GM12864 (cell line): ENCODE results near the gene IL6R.

ENCODE experiments used
- DNase-seq: peaks from one replicate; pipeline ENCODE4 v3.0.0-alpha.2; 2011; ENCODE audit warnings: low read depth
- H3K4me3 ChIP-seq: 2 replicates; pipeline ENCODE4 v1.5.1; 2011; ENCODE audit warnings: mild to moderate bottlenecking, low read depth, low read length, control low read depth
- CTCF ChIP-seq: IDR thresholded peaks from 2 replicates; pipeline ENCODE4 v1.5.1; 2011; ENCODE audit warnings: low read depth, mild to moderate bottlenecking, moderate library complexity, low read length, control low read depth, inconsistent platforms; ENCODE audit errors: missing control alignments

Gene IL6R

GRCh38 chr1:154467434-154468102 is 62.4 kb downstream of the IL6R start:
- no peak for TF ChIP-seq CTCF
- H3K4me3 ChIP-seq, result no peak overlapping the region
- DNase-seq, result no peak

GRCh38 chr1:154468535-154469250 is 63.5 kb downstream of the IL6R start:
- H3K4me3 ChIP-seq, result no peak overlapping the region
- TF ChIP-seq CTCF, result no peak
- no peak for DNase-seq

GRCh38 chr1:154469844-154470560 is 64.9 kb downstream of the IL6R start:
- no peak for DNase-seq
- H3K4me3 ChIP-seq, result no peak overlapping the region
- TF ChIP-seq CTCF, result no peak

- no peak for TF ChIP-seq CTCF
- no peak overlapping the region for H3K4me3 ChIP-seq
- no peak for DNase-seq
Observed at GRCh38 chr1:154471304-154471703, 66.2 kb downstream of the IL6R start.

- TF ChIP-seq CTCF, result no peak
- DNase-seq, result no peak
Observed at GRCh38 chr1:154474802-154475201, 69.7 kb downstream of the IL6R start.

GRCh38 chr1:154476791-154477190 is 71.6 kb downstream of the IL6R start:
- no peak overlapping the region for H3K4me3 ChIP-seq
- DNase-seq, result no peak
- no peak for TF ChIP-seq CTCF

More at GRCh38 chr1:154474802-154475201, 69.7 kb downstream of the IL6R start:
- H3K4me3 ChIP-seq, result no peak overlapping the region
